HG02943 (cell line): Measurements from ENCODE around the gene DCDC2C.

ENCODE experiments used
- ATAC-seq: cut with Tn5 transposase; IDR thresholded peaks from one replicate; pipeline ENCODE4 v1.9.1; 2021; ENCODE audit warnings: mild to moderate bottlenecking, low read depth, moderate library complexity; ENCODE audit not compliant: unreplicated experiment

Gene DCDC2C

GRCh38 chr2:3706892-3707291, 3.5 kb downstream of the DCDC2C start:
- ATAC-seq: no peak

- no peak for ATAC-seq
These were observed 5.2 kb downstream of the DCDC2C start for GRCh38 chr2:3708576-3708975.

- ATAC-seq: no peak
These were observed 5.8 kb downstream of the DCDC2C start for GRCh38 chr2:3709225-3709624.

GRCh38 chr2:3712424-3712823, 9.0 kb downstream of the DCDC2C start:
- ATAC-seq: no peak

- no peak for ATAC-seq
These were observed 9.6 kb downstream of the DCDC2C start for GRCh38 chr2:3712831-3713503.

- ATAC-seq: no peak
These were observed 15.3 kb downstream of the DCDC2C start for GRCh38 chr2:3718679-3719078.

- no peak for ATAC-seq
These were observed 21.6 kb downstream of the DCDC2C start for GRCh38 chr2:3725002-3725401.

GRCh38 chr2:3725458-3726250, 22.3 kb downstream of the DCDC2C start:
- ATAC-seq: no peak

- ATAC-seq: no peak
These were observed 23.1 kb downstream of the DCDC2C start for GRCh38 chr2:3726511-3726910.

GRCh38 chr2:3727397-3728045, 24.1 kb downstream of the DCDC2C start:
- no peak for ATAC-seq

GRCh38 chr2:3728104-3729054, 25.0 kb downstream of the DCDC2C start:
- ATAC-seq: no peak

- ATAC-seq: no peak
These were observed 25.7 kb downstream of the DCDC2C start for GRCh38 chr2:3729055-3729448.

GRCh38 chr2:3729786-3730185, 26.4 kb downstream of the DCDC2C start:
- ATAC-seq: no peak

GRCh38 chr2:3730646-3731045, 27.3 kb downstream of the DCDC2C start:
- no peak for ATAC-seq

- no peak for ATAC-seq
These were observed 28.5 kb downstream of the DCDC2C start for GRCh38 chr2:3731829-3732228.

- ATAC-seq: no peak
These were observed 32.7 kb downstream of the DCDC2C start for GRCh38 chr2:3736112-3736511.

GRCh38 chr2:3737128-3737527, 33.8 kb downstream of the DCDC2C start:
- ATAC-seq: no peak

- ATAC-seq: no peak
These were observed 35.1 kb downstream of the DCDC2C start for GRCh38 chr2:3738454-3738853.

GRCh38 chr2:3739313-3739712, 35.9 kb downstream of the DCDC2C start:
- no peak for ATAC-seq

GRCh38 chr2:3741396-3741795, 38.0 kb downstream of the DCDC2C start:
- no peak for ATAC-seq
